Neural progenitor cell (in vitro differentiated cells): ENCODE results near the gene FXYD4.

Experiments used
- CTCF ChIP-seq: fragments of 200-600 bp; sonication (generic); IDR thresholded peaks from 2 replicates; pipeline ENCODE4 v1.5.1; 2017; ENCODE audit warnings: antibody characterized with exemption, mild to moderate bottlenecking
- EZH2phosphoT487 ChIP-seq: fragments of 200-600 bp; sonication (generic); IDR thresholded peaks from 2 replicates; pipeline ENCODE4 v1.6.1; 2017; ENCODE audit warnings: antibody characterized with exemption

- no peak for TF ChIP-seq CTCF
- TF ChIP-seq EZH2phosphoT487 = no peak
Measured at GRCh38 chr10:43354330-43354635, 17.2 kb upstream of the FXYD4 start.
